HT1080 (cell line): ENCODE data around the gene ORAI2. TPM values are rescaled to one million over a fixed set of nuclear protein-coding genes. Genes with fewer than 3 reads are reported as not detected.
"Not testable (repeated sequence)": the region's sequence is repeated elsewhere in the genome, so short reads cannot be mapped to it uniquely, and the experiment has no call there.

Source experiments
- DNase-seq: peaks from one replicate; pipeline ENCODE4 v3.0.0-alpha.2; 2015; ENCODE audit warnings: low read depth
- small RNA-seq: library from RNA; depleted of rRNA; stranded (forward); fragments of <200 nt; gene quantifications from one replicate; pipeline ENCODE3, GENCODE V24; 2014
- total RNA-seq: library from RNA; depleted of rRNA; stranded (reverse); fragments of >200 nt; shearing (Covaris generic); gene quantifications from 2 replicates; pipeline ENCODE4 v1.2.3, GENCODE V29; 2014; rRNA removed

Gene ORAI2
- total RNA-seq, 1 experiment from 2014 or later, result 60.3 TPM

DNA sequence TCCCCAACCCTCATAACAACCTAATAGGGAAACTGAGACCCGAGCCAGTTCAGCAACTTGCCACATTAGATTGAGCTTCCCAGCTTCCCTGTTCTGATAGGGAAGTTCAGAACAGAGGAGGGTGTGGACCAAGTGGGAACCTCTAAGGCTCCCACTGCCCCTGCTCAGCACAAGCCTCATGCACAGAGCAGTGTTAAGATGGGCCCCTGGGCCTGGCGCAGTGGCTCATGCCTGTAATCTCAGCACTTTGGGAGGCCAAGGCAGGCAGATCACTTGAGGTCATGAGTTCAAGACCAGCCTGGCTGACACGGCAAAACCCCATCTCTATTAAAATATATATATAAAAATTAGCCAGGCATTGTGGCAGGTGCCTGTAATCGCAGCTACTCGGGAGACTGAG, 63.9 kb downstream of the ORAI2 start:
- DNase-seq, result not testable (repeated sequence)

DNA sequence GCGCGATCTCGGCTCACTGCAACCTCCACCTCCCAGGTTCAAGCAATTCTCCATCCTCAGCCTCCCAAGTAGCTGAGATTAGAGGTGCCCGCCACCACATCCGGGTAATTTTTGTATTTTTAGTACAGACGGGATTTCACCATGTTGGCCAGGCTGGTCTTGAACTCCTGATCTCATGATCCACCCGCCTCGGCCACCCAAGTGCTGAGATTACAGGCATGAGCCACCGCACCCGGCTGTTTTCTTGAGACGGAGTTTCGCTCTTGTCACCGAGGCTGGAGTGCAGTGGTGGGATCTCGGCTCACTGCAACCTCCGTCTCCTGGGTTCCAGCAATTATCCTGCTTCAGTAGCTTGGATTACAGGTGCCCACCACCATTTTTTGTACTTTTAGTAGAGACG, 64.9 kb downstream of the ORAI2 start:
- not testable (repeated sequence) for DNase-seq

DNA sequence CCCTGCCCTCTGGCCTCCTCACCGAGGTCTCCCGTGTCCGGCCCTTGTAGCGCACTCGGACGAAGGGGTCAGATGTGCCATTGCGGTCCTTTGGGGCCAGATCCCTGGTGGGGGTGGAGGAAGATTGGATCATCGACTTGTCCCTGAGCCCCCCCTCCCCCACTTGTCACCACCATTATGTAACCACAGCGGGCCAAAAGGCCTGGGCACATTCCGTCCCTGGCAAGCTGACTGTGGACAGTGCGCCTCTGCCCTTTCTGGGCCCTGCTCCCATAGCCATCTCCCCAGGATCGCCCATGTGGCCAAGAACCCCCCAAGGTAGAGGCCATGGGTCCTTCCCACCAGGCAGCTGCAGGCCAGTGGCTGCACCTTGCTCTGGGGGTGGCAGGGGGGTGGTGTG, 69.8 kb downstream of the ORAI2 start:
- not testable (repeated sequence) for DNase-seq

DNA sequence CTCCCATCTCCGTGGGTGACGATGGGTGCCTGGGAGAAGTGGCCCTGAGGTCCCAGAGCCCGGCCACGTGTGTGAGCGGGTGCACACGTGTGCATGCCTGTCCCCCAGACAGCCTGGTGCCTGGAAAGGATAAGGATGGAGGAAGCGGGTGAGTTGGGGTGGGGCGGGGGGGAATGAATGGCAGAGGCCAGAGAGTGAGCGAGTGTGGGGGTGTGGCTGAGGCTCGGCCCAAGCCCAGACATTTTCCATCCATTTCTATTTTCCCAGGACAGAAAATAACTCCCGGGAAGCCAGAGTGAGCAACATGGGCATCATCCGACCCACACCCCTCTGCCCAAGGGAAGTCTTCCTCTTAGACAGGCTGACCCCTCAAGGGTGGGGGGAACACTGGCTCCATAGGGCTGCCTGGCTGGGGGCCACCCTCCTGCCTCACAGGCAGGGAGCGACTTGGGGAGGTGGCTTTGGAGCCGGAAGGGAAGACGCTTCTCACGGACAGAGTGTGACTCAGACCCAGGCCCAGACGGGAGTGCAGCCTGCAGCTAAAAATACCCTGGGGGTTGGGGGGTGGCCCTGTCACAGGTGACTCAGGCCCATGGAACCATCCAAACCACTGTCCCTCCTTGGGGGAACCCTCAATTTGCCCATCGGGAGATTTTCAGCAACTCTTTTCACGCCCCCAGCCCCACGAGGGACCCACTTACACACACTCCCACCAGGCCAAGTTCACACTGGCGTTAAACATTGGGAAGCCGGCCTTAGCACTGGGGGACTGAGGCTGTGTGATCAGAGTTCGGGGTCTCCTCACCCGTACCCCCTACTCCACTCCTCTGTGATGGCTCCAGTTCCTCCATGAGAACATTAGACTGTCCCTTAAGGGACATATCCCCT, 72.2 kb downstream of the ORAI2 start:
- not testable (repeated sequence) for DNase-seq

Small RNA genes within 50 kb of the gene (small RNA-seq; reads per million reads assigned to genes)
- gene MIR548O, result not detected

Other genes with a start within 250 kb of the ORAI2 start
- 0.90 and 1.2 TPM in 2 replicates for gene SH2B2, start 146.7 kb upstream of the ORAI2 start, total RNA-seq
- gene SPDYE6, start 77.1 kb upstream of the ORAI2 start, total RNA-seq, result not detected in 2 replicates
- gene PRKRIP1, start 37.2 kb upstream of the ORAI2 start, total RNA-seq, result 19.9 and 21.1 TPM in 2 replicates
- 27.3 and 28.2 TPM in 2 replicates for gene ALKBH4, start 31.3 kb downstream of the ORAI2 start, total RNA-seq
- 49.3 and 55.6 TPM in 2 replicates for gene LRWD1, start 31.4 kb downstream of the ORAI2 start, total RNA-seq
- gene POLR2J, start 45.3 kb downstream of the ORAI2 start, total RNA-seq, result 81.7 and 93.9 TPM in 2 replicates
- gene RASA4B, start 84.2 kb downstream of the ORAI2 start, total RNA-seq, result 0.67 and 1.2 TPM in 2 replicates
- gene UPK3BL2, start 110.1 kb downstream of the ORAI2 start, total RNA-seq, result 4.7 and 6.4 TPM in 2 replicates
- not detected in 2 replicates for gene SPDYE2, start 117.7 kb downstream of the ORAI2 start, total RNA-seq
- 20.6 and 32.1 TPM in 2 replicates for gene POLR2J3, start 139.0 kb downstream of the ORAI2 start, total RNA-seq
- 1.3 and 2.8 TPM in 2 replicates for gene RASA4, start 183.2 kb downstream of the ORAI2 start, total RNA-seq
- 44.0 and 55.2 TPM in 2 replicates for gene UPK3BL1, start 209.2 kb downstream of the ORAI2 start, total RNA-seq
- not detected in 2 replicates for gene SPDYE2B, start 216.7 kb downstream of the ORAI2 start, total RNA-seq
- gene POLR2J2, start 238.1 kb downstream of the ORAI2 start, total RNA-seq, result 1.5 and 1.6 TPM in 2 replicates